ENCODE results near the gene TIMMDC1.

Gene TIMMDC1

DNA sequence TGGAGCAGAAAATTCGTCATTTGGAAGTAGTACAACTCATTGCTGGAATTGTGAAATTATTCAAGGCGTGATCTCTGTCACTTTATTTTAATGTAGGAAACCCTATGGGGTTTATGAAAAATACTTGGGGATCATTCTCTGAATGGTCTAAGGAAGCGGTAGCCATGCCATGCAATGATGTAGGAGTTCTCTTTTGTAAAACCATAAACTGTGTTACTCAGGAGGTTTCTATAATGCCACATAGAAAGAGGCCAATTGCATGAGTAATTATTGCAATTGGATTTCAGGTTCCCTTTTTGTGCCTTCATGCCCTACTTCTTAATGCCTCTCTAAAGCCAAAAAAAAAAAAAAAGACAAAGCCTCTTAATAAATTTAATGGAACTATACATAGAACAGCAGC is 5.5 kb upstream of the TIMMDC1 start:
- FAIRE-seq (no peak), DNase-seq (ENCODE audit: insufficient read length, low spot score) (no peak)
- TF ChIP-seq POLR2A (IDR thresholded peaks at IDR 0.05; ENCODE audit: low read depth, low read length), result no peak

DNA sequence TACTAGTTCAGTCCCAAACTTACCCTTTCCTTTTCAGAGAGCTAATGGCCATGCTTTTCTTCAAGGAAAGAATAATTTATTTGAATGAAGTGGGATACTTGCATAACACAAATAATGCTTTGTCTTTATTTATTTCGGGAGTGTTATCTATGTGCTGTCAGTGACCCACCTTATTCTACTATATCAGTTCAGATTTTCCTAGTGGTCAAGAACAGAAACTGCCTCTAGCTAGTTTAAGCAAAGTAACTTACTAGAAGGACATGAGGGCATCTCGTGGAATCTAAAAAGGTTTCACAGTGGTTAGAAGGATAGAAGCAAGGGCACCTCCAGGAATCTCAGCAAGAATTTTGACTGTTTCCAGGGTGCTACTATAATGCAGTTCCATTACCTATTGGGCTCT is 3.8 kb upstream of the TIMMDC1 start:
- DNase-seq (ENCODE audit: insufficient read length, low spot score) (no peak), FAIRE-seq (no peak)
- no peak for TF ChIP-seq POLR2A (IDR thresholded peaks at IDR 0.05; ENCODE audit: low read depth, low read length)

DNA sequence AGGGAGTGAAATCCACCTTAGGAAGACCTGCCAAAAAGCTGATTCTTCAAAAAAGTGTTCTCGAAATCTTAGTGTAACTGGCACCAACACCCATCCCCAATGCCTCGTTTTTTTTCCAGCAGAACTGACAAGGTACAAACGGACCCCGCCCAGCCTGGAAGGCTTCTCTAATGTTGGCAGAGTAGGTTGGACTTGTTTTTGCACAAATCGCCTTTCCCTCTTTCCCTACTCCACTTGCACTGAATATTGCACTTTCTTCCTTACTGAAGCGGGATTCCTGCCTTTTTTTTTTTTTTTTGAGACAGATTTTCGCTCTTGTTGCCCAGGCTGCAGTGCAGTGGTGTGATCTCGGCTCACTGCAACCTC is 544 bp upstream of the TIMMDC1 start:
- DNase-seq (ENCODE audit: insufficient read length, low spot score) (no peak), FAIRE-seq (no peak)
- no peak for TF ChIP-seq POLR2A (IDR thresholded peaks at IDR 0.05; ENCODE audit: low read depth, low read length)

DNA sequence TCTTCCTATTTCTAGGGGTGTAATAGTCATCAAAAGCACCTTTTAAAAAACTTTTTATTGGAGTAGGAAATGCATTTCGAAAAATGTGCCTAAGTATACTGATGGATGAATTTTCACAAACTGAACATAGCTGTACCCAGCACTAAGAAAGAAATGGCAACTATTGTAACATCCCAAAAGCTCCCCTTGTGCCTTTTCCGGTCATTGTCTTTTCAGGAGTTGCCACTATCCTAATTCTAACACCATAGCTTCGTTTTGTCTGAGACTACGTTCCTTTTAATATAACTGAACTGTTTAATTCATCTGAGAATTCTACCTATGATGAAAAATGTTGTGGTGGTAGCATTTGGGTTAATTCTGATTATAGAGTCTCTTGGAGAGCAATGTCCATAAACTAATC is 1.9 kb downstream of the TIMMDC1 start:
- FAIRE-seq (no peak), DNase-seq (ENCODE audit: insufficient read length, low spot score) (no peak)
- no peak for TF ChIP-seq POLR2A (IDR thresholded peaks at IDR 0.05; ENCODE audit: low read depth, low read length)

DNA sequence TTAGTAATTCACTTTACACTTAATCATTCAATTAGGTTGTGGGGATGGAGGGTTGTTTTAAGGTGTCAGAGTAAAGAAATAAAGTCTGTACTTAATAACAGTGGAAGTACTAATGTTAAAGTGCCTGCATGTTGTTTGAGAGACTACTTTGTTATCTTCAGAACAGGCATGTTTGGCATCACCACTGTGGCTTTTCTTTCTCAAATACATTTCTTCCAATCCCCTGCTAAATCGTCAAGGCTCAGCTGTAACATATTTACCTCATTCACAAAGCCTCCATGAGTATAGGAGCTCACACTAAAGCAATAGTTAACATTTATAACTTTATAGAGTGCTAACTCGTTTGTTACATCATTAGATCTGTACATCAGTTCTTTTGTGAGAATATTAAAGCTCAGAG is 2.6 kb downstream of the TIMMDC1 start:
- DNase-seq (ENCODE audit: insufficient read length, low spot score) (no peak), FAIRE-seq (peak; percentile 38)
- no peak for TF ChIP-seq POLR2A (IDR thresholded peaks at IDR 0.05; ENCODE audit: low read depth, low read length)

DNA sequence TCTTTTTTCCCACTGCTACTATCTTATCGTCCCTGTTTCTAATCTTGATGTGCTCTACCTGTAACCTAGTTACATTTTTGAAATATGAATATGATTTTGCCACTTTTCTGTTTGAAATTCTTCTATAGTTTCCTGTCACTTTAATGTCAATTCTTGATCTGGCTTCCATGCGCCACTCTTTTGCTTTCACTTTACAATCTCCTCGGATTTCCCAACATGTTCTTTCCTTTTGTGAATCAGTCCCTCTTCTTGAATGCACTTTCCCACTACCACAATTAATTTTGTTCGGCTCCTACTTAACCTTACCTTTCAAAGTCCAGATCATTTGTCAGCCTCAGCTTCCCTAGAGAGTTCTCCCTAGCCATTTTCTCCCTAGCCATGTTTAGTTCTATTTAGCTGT is 8.3 kb downstream of the TIMMDC1 start:
- DNase-seq (ENCODE audit: insufficient read length, low spot score), result no peak
- FAIRE-seq, result peak; percentile 36
- TF ChIP-seq POLR2A (IDR thresholded peaks at IDR 0.05; ENCODE audit: low read depth, low read length), result no peak

DNA sequence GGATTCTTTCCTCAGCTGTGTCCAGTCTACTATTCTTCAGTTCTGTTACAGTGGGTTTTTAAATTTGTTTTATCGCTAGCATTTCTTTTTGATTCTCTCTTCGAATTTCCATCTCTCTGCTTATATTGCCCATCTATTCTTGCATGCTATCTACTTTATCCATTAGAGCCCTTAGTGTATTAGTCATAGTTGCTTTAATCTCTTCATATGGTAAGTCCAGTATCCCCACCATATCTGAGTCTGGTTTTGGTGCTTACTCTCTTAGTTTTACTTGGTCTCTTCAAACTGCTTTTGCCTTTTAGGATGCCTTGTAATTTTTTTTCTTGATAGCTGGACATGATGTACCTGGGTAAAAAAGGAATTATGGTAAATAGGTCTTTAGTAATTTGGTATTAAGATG is 9.1 kb downstream of the TIMMDC1 start:
- FAIRE-seq (no peak), DNase-seq (ENCODE audit: insufficient read length, low spot score) (no peak)
- TF ChIP-seq POLR2A (IDR thresholded peaks at IDR 0.05; ENCODE audit: low read depth, low read length), result no peak

DNA sequence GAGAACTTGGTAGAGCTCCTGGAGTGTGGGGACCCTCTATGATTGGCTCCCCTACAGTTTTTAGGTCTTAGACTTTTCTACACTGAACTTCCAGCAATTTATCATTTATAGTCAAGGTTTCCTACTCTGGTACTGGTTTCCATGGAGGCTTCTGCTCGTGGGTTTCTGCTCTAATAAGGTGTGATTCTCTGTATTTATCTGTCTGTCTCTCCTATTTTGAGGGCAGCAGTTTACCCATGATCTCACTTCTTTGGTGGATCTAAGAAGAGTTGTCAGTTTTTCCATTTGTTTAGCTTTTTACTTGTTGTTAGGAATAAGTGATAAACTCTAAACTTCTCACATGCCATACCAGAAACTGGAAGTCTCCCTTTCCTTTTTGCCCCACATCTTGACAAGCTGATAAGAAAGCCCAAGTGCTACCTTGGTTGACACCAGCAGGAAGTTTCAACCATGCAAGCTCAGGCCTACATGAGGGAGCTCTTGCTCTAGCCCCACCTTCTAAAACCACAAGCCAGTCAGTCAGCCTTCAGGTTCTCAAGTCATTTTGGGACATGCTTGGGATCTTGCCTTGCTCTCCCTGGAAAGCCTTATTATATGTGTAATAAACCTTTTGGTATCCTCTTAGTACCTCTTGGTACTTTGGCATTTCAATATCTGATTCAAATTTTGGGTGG is 10.0 kb downstream of the TIMMDC1 start:
- FAIRE-seq (no peak), DNase-seq (ENCODE audit: insufficient read length, low spot score) (no peak)
- no peak for TF ChIP-seq POLR2A (IDR thresholded peaks at IDR 0.05; ENCODE audit: low read depth, low read length)

DNA sequence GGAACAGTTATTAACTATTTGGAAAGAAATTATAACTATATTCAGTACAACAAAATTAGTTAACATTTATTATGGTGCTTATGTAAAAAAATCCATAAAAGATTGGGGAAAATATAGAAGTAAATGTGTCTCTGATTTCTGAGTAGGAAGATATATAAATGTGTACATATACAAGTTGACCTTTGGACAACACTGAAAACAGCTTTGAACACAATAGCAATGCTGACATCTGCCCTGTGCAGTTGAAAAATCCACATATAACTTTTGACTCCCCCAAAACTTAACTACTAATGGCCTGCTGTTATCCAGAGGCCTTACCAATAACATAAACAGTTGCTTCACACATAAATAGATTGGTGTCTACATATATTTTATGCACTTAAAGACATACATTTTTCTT is 12.3 kb downstream of the TIMMDC1 start:
- FAIRE-seq (no peak), DNase-seq (ENCODE audit: insufficient read length, low spot score) (no peak)
- no peak for TF ChIP-seq POLR2A (IDR thresholded peaks at IDR 0.05; ENCODE audit: low read depth, low read length)

DNA sequence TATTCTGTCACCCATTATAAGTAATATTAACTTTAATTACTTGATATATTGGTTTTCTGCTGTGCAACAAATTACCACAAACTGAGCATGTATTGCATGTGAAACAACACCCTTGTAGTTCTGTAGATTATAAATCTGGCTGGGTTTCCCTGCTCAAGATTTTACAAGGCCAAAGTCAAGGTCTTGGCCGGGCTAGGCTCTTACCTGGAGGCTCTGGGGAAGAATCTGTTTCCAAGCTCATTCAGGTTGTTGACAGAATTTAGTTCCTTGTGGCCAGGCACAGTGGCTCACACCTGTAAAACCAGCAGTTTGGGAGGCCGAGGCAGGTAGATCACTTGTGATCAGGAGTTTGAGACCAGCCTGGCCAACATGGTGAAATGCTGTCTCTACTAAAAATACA is 16.3 kb downstream of the TIMMDC1 start:
- FAIRE-seq (no peak), DNase-seq (ENCODE audit: insufficient read length, low spot score) (no peak)
- no peak for TF ChIP-seq POLR2A (IDR thresholded peaks at IDR 0.05; ENCODE audit: low read depth, low read length)

DNA sequence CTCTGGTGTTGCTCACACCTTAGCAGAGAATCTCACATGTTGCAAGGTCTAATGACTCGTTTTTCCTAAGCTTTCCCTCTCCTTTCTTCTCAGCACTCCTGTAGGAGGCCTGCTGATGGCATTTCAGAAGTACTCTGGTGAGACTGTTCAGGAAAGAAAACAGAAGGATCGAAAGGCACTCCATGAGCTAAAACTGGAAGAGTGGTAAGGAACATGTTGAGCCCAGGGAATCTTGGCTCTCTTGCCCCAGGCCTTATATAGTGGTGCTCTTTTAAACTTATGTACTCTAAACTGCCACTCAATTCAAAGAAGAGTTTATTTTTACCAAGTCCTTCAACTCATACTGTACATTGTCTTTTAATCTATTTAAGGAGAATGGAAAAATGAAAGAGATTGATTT is 18.8 kb downstream of the TIMMDC1 start:
- FAIRE-seq, result no peak
- TF ChIP-seq POLR2A (IDR thresholded peaks at IDR 0.05; ENCODE audit: low read depth, low read length), result no peak
- no peak for DNase-seq (ENCODE audit: insufficient read length, low spot score)

DNA sequence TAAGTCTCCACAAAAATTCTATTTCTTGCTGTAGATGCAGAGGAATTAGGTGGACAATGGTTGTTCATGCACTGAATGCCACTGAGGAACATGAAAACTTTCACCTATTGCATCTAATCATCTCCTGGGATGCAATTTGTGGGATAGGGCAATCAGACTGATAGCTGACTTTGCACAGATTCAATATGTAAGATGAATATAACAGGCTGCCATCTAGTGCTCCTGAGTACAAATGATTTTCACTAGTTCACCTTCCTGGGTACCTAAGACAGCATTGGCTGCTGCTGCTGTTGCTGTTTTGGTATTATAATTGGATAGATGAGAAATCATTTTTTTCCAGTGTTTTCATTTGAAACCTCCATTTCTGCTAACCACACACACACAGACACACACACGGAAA is 19.7 kb downstream of the TIMMDC1 start:
- DNase-seq (ENCODE audit: insufficient read length, low spot score) (no peak), FAIRE-seq (no peak)
- TF ChIP-seq POLR2A (IDR thresholded peaks at IDR 0.05; ENCODE audit: low read depth, low read length), result no peak

DNA sequence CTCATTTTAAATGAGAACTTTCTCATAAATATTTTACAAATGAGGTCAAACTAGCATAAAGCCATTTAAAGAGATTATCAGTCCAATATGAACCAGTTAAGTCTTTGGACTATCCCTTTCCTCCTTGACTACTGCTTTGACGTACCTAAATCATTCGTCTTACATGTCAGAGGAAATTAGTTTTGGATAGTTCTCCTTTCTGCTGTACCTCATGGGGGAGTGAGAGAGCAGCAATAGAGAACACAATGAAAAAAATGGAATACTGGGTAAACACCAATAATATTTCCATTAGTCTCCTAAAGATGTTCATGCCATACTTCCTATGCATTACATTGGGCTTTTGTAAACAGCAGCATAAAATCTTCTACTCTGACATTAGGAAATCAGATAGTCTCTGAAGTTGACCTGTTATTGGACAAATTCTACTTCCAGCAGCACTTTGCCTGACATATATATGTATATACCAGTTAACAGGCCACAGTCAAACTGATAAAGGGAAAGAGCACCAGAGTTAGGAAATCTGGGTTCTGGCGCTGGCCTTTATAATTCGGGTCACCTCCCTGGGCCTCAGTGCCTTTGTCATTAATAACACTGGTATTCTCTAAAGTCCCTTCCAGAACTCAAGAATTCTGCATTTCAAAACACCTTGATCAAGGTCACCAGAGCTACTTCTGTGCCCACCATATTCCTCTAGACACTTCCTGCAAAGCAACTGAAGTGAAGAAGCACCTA is 26.8 kb downstream of the TIMMDC1 start:
- FAIRE-seq, result peak; percentile 23
- DNase-seq (ENCODE audit: insufficient read length, low spot score), result no peak
- TF ChIP-seq POLR2A (IDR thresholded peaks at IDR 0.05; ENCODE audit: low read depth, low read length), result no peak

DNA sequence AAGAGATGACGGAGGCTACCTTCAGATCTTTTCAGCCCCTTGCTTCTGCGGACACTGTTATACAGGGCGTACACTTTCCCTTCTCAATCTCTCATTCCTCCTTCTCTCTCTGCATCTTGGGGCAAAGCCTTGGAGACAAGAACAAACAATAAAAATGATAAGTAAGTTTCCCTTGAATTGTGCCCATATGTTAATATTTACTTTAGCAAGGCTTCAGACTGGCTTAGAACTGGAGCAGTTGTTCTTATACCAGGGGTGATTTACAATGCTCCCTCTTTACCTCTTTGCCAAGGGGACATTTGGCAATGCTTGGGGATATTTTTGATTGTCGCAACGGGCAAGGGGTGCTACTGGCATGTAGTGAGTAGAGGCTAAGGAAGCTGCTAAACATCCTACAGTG is 29.4 kb downstream of the TIMMDC1 start:
- TF ChIP-seq POLR2A (IDR thresholded peaks at IDR 0.05; ENCODE audit: low read depth, low read length), result no peak
- DNase-seq (ENCODE audit: insufficient read length, low spot score) (no peak), FAIRE-seq (no peak)

DNA sequence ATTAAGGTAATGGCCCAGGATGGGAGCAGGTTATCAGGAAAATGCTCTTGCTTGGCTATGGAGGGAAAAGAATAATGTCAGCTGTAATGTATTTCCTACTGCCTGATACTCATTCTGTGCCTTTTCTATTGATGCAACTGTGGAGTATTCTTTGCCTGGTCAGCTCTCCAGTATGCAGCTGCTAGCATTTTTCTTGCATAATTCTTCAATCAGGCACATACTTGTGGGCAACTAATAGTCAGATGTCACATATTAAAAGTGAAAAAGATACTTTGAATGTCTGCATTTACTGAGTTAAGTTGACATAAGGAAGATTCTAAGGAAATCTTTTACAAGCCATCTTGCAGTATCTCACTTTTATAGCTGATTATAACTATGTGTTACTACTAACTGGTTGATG is 31.5 kb downstream of the TIMMDC1 start:
- FAIRE-seq (no peak), DNase-seq (ENCODE audit: insufficient read length, low spot score) (no peak)
- TF ChIP-seq POLR2A (IDR thresholded peaks at IDR 0.05; ENCODE audit: low read depth, low read length), result no peak

Data from H54 (cell line).